Uterus (tissue), 4 donors: Measurements from ENCODE around the gene ARGLU1. TPM values are rescaled to one million over a fixed set of nuclear protein-coding genes. Genes with fewer than 3 reads are reported as not detected.
A peak's percentile ranks its signal among the peaks of the same experiment; 100 is the strongest.

Source experiments
- DNase-seq, 2 donors: peaks; one replicate each; pipeline ENCODE4 v3.0.0-alpha.2; 2019 to 2020
- H3K27ac ChIP-seq, 2 donors: fragments of 200-600 bp; sonication (generic); 1 replicate in 1 of 2; 2 replicates in 1 of 2; pipeline ENCODE4 v1.5.1; 2016 to 2018
- H3K27me3 ChIP-seq, 2 donors: fragments of 200-600 bp; sonication (generic); one replicate each; pipeline ENCODE4 v1.5.1; 2018 to 2019; ENCODE audit warnings: control low read depth in 1 of 2
- H3K36me3 ChIP-seq, 2 donors: fragments of 200-600 bp; sonication (generic); one replicate each; pipeline ENCODE4 v1.5.1; 2019; ENCODE audit warnings: control low read depth in 1 of 2
- H3K4me1 ChIP-seq, 2 donors: fragments of 200-600 bp; sonication (generic); one replicate each; pipeline ENCODE4 v1.5.1; 2018 to 2019; ENCODE audit warnings: control low read depth in 1 of 2
- H3K4me3 ChIP-seq, 2 donors: fragments of 200-600 bp; sonication (generic); 1 replicate in 1 of 2; 2 replicates in 1 of 2; pipeline ENCODE4 v1.5.1; 2018 to 2019; ENCODE audit warnings: mild to moderate bottlenecking in 1 of 2
- H3K9me3 ChIP-seq, 2 donors: fragments of 200-600 bp; sonication (generic); one replicate each; pipeline ENCODE4 v1.5.1; 2019; ENCODE audit warnings: control low read depth in 1 of 2
- CTCF ChIP-seq, 4 experiments: fragments of 200-600 bp in 2 of 4; fragments of 450-650 bp in 2 of 4; sonication (generic) in 2 of 4; IDR thresholded peaks; one replicate each; pipeline ENCODE4 v1.5.1; 2016 to 2019; ENCODE audit warnings: antibody characterized with exemption in 4 of 4, mild to moderate bottlenecking in 2 of 4, moderate library complexity in 1 of 4
- POLR2A ChIP-seq, 2 donors: fragments of 450-650 bp; IDR thresholded peaks; one replicate each; pipeline ENCODE4 v1.6.1; 2016; ENCODE audit warnings: antibody characterized with exemption in 2 of 2, mild to moderate bottlenecking in 1 of 2, moderate library complexity in 1 of 2
- intact Hi-C: fragments of 100-400 bp; cut with DNase I; formaldehyde crosslinking; loops from one replicate; pipeline ENCODE4 v1.15.1; 2023; ENCODE audit warnings: low total_unique reads
- total RNA-seq, 4 donors: library from RNA; depleted of rRNA in 3 of 4; stranded (reverse); fragments of >200 nt in 3 of 4; gene quantifications; one replicate each; pipeline versions ENCODE4 v1.1.0 to v1.2.4, GENCODE V29; 2014 to 2023
- donor health status: DM: yes; HTN: yes; CAD: no.

The ARGLU1 gene
- total RNA-seq, 4 donors from 2014 or later = 91.5 to 162 (median 135) TPM

- no peak overlapping the region for H3K4me3 ChIP-seq
- DNase-seq = no peak
- H3K36me3 ChIP-seq = no peaks in the 10 kb centered on the region
- no peaks in the 10 kb centered on the region for H3K9me3 ChIP-seq
- H3K4me1 ChIP-seq = no peaks in the 10 kb centered on the region
- TF ChIP-seq CTCF (IDR thresholded peaks at IDR 0.05) (no peak), POLR2A (IDR thresholded peaks at IDR 0.05) (no peak)
- no peaks in the 10 kb centered on the region for H3K27me3 ChIP-seq
- intact Hi-C loops = no loop called here
- peak overlapping the region in 1 of 2 donors; percentile 32 for H3K27ac ChIP-seq
These were observed 45.7 kb downstream of the ARGLU1 start for GRCh38 chr13:106522112-106522705.

GRCh38 chr13:106521095-106521799, 46.7 kb downstream of the ARGLU1 start:
- Histone ChIP-seq H3K4me3 (no peak overlapping the region), H3K9me3 (no peaks in the 10 kb centered on the region), H3K4me1 (no peaks in the 10 kb centered on the region), H3K27ac (no peak overlapping the region), H3K27me3 (no peaks in the 10 kb centered on the region), H3K36me3 (no peaks in the 10 kb centered on the region)
- TF ChIP-seq CTCF (IDR thresholded peaks at IDR 0.05) (no peak), POLR2A (IDR thresholded peaks at IDR 0.05) (no peak)
- DNase-seq = no peak
- intact Hi-C loops = no loop called here

GRCh38 chr13:106520251-106521054, 47.5 kb downstream of the ARGLU1 start:
- TF ChIP-seq CTCF (IDR thresholded peaks at IDR 0.05) = peak; percentile 35 to 43 (median 40)
- TF ChIP-seq POLR2A (IDR thresholded peaks at IDR 0.05) = no peak
- no peak overlapping the region for H3K4me3 ChIP-seq
- H3K27me3 ChIP-seq = no peaks in the 10 kb centered on the region
- DNase-seq = no peak
- H3K27ac ChIP-seq = no peak overlapping the region
- no peaks in the 10 kb centered on the region for H3K36me3 ChIP-seq
- H3K9me3 ChIP-seq = no peaks in the 10 kb centered on the region
- intact Hi-C loops = no loop called here
- H3K4me1 ChIP-seq = no peaks in the 10 kb centered on the region

GRCh38 chr13:106518512-106518911, 49.4 kb downstream of the ARGLU1 start:
- intact Hi-C loops = no loop called here
- Histone ChIP-seq H3K9me3 (no peaks in the 10 kb centered on the region), H3K4me1 (no peaks in the 10 kb centered on the region), H3K36me3 (no peaks in the 10 kb centered on the region), H3K27me3 (no peaks in the 10 kb centered on the region), H3K4me3 (no peak overlapping the region), H3K27ac (no peak overlapping the region)
- no peak for DNase-seq
- TF ChIP-seq POLR2A (IDR thresholded peaks at IDR 0.05) (no peak), CTCF (IDR thresholded peaks at IDR 0.05) (no peak)
